GM12878 (cell line): ENCODE data around the gene PHACTR1. TPM values are rescaled to one million over a fixed set of nuclear protein-coding genes. Genes with fewer than 3 reads are reported as not detected.

ENCODE experiments used
- ATAC-seq: fragments of 200-7000 bp; cut with Tn5 transposase; 3 replicates; pipeline ENCODE4 v1.9.1; 2020; ENCODE audit warnings: mild to moderate bottlenecking, moderate library complexity
- BruUV-seq: library from RNA; stranded (reverse); fragments of 400-500 nt; replicated peaks from 2 replicates; lab custom pipeline; 2021; lab: Mats Ljungman, UMichigan
- CTCF ChIA-PET: fragments of 300-600 bp; sonication (Branson Sonifier 250); formaldehyde crosslinking; extraction: SDS; loops from one replicate; lab custom pipeline; 2021; ENCODE audit warnings: inconsistent platforms; lab: Yijun Ruan, JAX
- POLR2A ChIA-PET: fragments of 350-600 bp; formaldehyde crosslinking; extraction: SDS; loops from one replicate; lab custom pipeline; 2021; ENCODE audit warnings: inconsistent platforms; lab: Charles Lee
- RAD21 ChIA-PET: fragments of 300-600 bp; sonication (Branson Sonifier 250); formaldehyde crosslinking; loops from one replicate; lab custom pipeline; 2023; ENCODE audit warnings: antibody characterized with exemption; ENCODE audit not compliant: unreplicated experiment; lab: Charles Lee
- SMC1A ChIA-PET: fragments of 300-600 bp; sonication (Branson Sonifier 250); formaldehyde crosslinking; loops from one replicate; lab custom pipeline; 2023; ENCODE audit not compliant: unreplicated experiment, uncharacterized antibody; lab: Charles Lee
- DNase-seq: peaks from one replicate; pipeline ENCODE4 v3.0.0-alpha.2; 2011; ENCODE audit warnings: low read depth, low spot score
- FAIRE-seq: peaks from 3 replicates; lab custom pipeline; 2011; peaks lifted over from hg19 to GRCh38; lab: Jason Lieb, UNC
- H2AFZ ChIP-seq: 2 replicates; pipeline ENCODE4 v1.6.0; 2011; ENCODE audit warnings: low read depth, low read length, control low read depth; ENCODE audit not compliant: control insufficient read depth
- H3K27ac ChIP-seq: 2 replicates; pipeline ENCODE4 v1.5.1; 2011; ENCODE audit warnings: control low read depth; ENCODE audit not compliant: control insufficient read depth, insufficient read depth
- H3K27me3 ChIP-seq, 2 experiments: replicated peaks in 1 of 2; 2 replicates each; pipeline versions ENCODE4 v1.6.0 to v1.6.1; 2011; ENCODE audit warnings: low read length in 1 of 2; ENCODE audit not compliant: control insufficient read depth in 2 of 2, insufficient read depth in 2 of 2
- H3K36me3 ChIP-seq, 2 experiments: 2 replicates each; pipeline ENCODE4 v1.5.1; 2011; ENCODE audit warnings: low read length in 1 of 2; ENCODE audit not compliant: control insufficient read depth in 2 of 2, insufficient read depth in 2 of 2
- H3K4me1 ChIP-seq: 2 replicates; pipeline ENCODE4 v1.6.1; 2011; ENCODE audit warnings: mild to moderate bottlenecking, low read length, moderate library complexity, mixed read lengths; ENCODE audit not compliant: control insufficient read depth, insufficient read depth
- H3K4me2 ChIP-seq: 2 replicates; pipeline ENCODE4 v1.6.0; 2011; ENCODE audit warnings: control low read depth; ENCODE audit not compliant: control insufficient read depth, insufficient read depth
- H3K4me3 ChIP-seq: fragments of 200-600 bp; sonication (generic); 2 replicates; pipeline ENCODE4 v1.5.1; 2016
- H3K79me2 ChIP-seq: 2 replicates; pipeline ENCODE4 v1.6.0; 2011; ENCODE audit warnings: low read length; ENCODE audit not compliant: control insufficient read depth, insufficient read depth
- H3K9ac ChIP-seq: 2 replicates; pipeline ENCODE4 v1.8.0; 2011; ENCODE audit warnings: low read length, control low read depth, mixed read lengths; ENCODE audit not compliant: control insufficient read depth, insufficient read depth
- H3K9me3 ChIP-seq: replicated peaks from 3 replicates; pipeline ENCODE4 v1.5.1; 2011; ENCODE audit warnings: mild to moderate bottlenecking, low read length; ENCODE audit not compliant: control insufficient read depth, insufficient read depth
- H4K20me1 ChIP-seq: 2 replicates; pipeline ENCODE4 v1.6.0; 2011; ENCODE audit not compliant: control insufficient read depth, insufficient read depth
- BCL11A ChIP-seq: IDR thresholded peaks from 2 replicates; pipeline ENCODE4 v1.6.1; 2011; ENCODE audit warnings: low read depth, low read length
- GATAD2B ChIP-seq: fragments of 450-650 bp; conservative IDR thresholded peaks from 2 replicates; pipeline ENCODE4 v1.6.1; 2017; ENCODE audit warnings: low read depth, mild to moderate bottlenecking, moderate library complexity
- NFYB ChIP-seq: IDR thresholded peaks from 2 replicates; pipeline ENCODE4 v1.6.1; 2011; ENCODE audit warnings: low read depth, mild to moderate bottlenecking, low read length, improper control_type of control experiment, moderate library complexity; ENCODE audit not compliant: insufficient read depth
- PML ChIP-seq: IDR thresholded peaks from 2 replicates; pipeline ENCODE4 v1.6.1; 2012; ENCODE audit warnings: low read length, inconsistent platforms
- RAD21 ChIP-seq: IDR thresholded peaks from 2 replicates; pipeline ENCODE4 v1.6.1; 2011; ENCODE audit warnings: mild to moderate bottlenecking, low read depth, low read length, moderate library complexity; ENCODE audit not compliant: insufficient read depth
- RCOR1 ChIP-seq: conservative IDR thresholded peaks from 2 replicates; pipeline ENCODE4 v1.6.1; 2012; ENCODE audit warnings: low read depth, low read length, improper control_type of control experiment
- SMAD1 ChIP-seq: fragments of 450-650 bp; IDR thresholded peaks from 2 replicates; pipeline ENCODE4 v1.6.1; 2018; ENCODE audit warnings: mild to moderate bottlenecking, low read depth; ENCODE audit not compliant: partially characterized antibody
- SREBF2 ChIP-seq: IDR thresholded peaks from 2 replicates; pipeline ENCODE4 v1.6.1; 2012; ENCODE audit warnings: mild to moderate bottlenecking, low read length
- SUPT20H ChIP-seq: IDR thresholded peaks from 2 replicates; pipeline ENCODE4 v1.6.1; 2011; ENCODE audit warnings: low read depth, mild to moderate bottlenecking, low read length, moderate library complexity, borderline replicate concordance; ENCODE audit not compliant: control insufficient read depth
- ZBED1 ChIP-seq: IDR thresholded peaks from 2 replicates; pipeline ENCODE4 v1.6.1; 2016; ENCODE audit warnings: borderline replicate concordance
- ZNF274 ChIP-seq: IDR thresholded peaks from one replicate; pipeline ENCODE4 v1.8.0; 2011; ENCODE audit not compliant: insufficient read length, insufficient read depth
- ZZZ3 ChIP-seq: IDR thresholded peaks from 2 replicates; pipeline ENCODE4 v1.6.1; 2011; ENCODE audit warnings: low read depth; ENCODE audit not compliant: control insufficient read depth, insufficient read length
- WGBS: methylation state at CpG from one replicate; pipeline ENCODE4 v1.1.6; 2016; ENCODE audit warnings: low lambda C conversion rate; ENCODE audit not compliant: insufficient replicate concordance, insufficient coverage; ENCODE audit errors: missing lambda C conversion rate; 5-methylcytosine and 5-hydroxymethylcytosine counted together
- in situ Hi-C: fragments of 300-500 bp; cut with MboI; formaldehyde crosslinking; loops from 9 replicates; pipeline ENCODE4 v1.14.3; 2018; ENCODE audit warnings: mixed read lengths
- intact Hi-C: fragments of 100-400 bp; cut with micrococcal nuclease; formaldehyde crosslinking; loops from one replicate; pipeline ENCODE4 v1.14.2; 2022; ENCODE audit not compliant: unreplicated experiment
- polyA plus RNA-seq, 11 experiments: library from polyadenylated mRNA; depleted of rRNA in 4 of 11; unstranded in 6 of 11; stranded (reverse) in 5 of 11; fragments of >200 nt; fragmentation: Nextera tagmentation in 4 of 11; fragmentation: Illumina TruSeq in 1 of 11; extraction: Ambion mirVana in 4 of 11; extraction: Trizol in 1 of 11; gene quantifications; 1 replicate in 1 of 11; 2 replicates in 10 of 11; pipeline versions ENCODE4 v1.2.1 to v1.2.3, GENCODE V29; 2011 to 2016; ENCODE audit warnings: inconsistent platforms in 2 of 11, missing spikeins in 2 of 11, low read depth in 1 of 11
- total RNA-seq, 4 experiments: library from RNA; depleted of rRNA in 3 of 4; stranded (reverse); fragments of >200 nt in 3 of 4; fragmentation: Illumina TruSeq in 1 of 4; extraction: Trizol in 1 of 4; gene quantifications; 2 replicates each; pipeline versions ENCODE4 v1.2.1 to v1.2.3, GENCODE V29; 2013 to 2021

Gene PHACTR1
- total and polyA plus RNA-seq, 10 of the 15 experiments (the other 5 are each of a cell fraction or from before 2014, with no cell fraction given), result 34.2 to 94.6 (median 62.3) TPM

GRCh38 chr6:12802440-12802839 is 85.9 kb downstream of the PHACTR1 start:
- Histone ChIP-seq H3K4me3 (no peak overlapping the region), H3K4me1 (no peaks in the 10 kb centered on the region), H3K27ac (no peak overlapping the region), H3K9me3 (no peaks in the 10 kb centered on the region), H3K79me2 (no peaks in the 10 kb centered on the region), H3K36me3 (no peaks in the 10 kb centered on the region), H3K27me3 (no peaks in the 10 kb centered on the region; a peak in 1 of 4 replicates), H3K4me2 (no peak overlapping the region), H3K9ac (no peak overlapping the region), H2AFZ (no peak overlapping the region), H4K20me1 (no peaks in the 10 kb centered on the region; the same call in 1 of the 2 replicates)
- in situ Hi-C loops, result no loop called here
- CTCF ChIA-PET, result no interaction called here
- SMC1A ChIA-PET, result interaction anchor here (0.8 to 1.1 kb wide), 2 partner anchors 11 to 93 kb away, joined by 3 read pairs; no protein-coding TSS in a partner anchor
- no TSS peak for BruUV-seq
- no peak for TF ChIP-seq SMAD1
- TF ChIP-seq ZNF274, result no peak
- ATAC-seq, result no peak
- DNase-seq, result no peak
- RAD21 ChIA-PET, result no interaction called here
- 34% methylated on average over 4 of the region's 4 CpGs for WGBS
- intact Hi-C loops, result no loop called here
- POLR2A ChIA-PET, result no interaction called here
- FAIRE-seq, result no peak

- in situ Hi-C loops, result no loop called here
- TF ChIP-seq ZBED1 (no peak), BCL11A (no peak), RCOR1 (no peak), GATAD2B (no peak), SUPT20H (no peak), ZZZ3 (no peak), SREBF2 (no peak), SMAD1 (no peak), NFYB (no peak), RAD21 (no peak), PML (no peak)
- TF ChIP-seq, all 136 proteins: peak for 0
- no peaks in the 10 kb centered on the region; the same call in 1 of the 2 replicates for H4K20me1 ChIP-seq
- intact Hi-C loops, result no loop called here
- SMC1A ChIA-PET, result no interaction called here
- no peaks in the 10 kb centered on the region for H3K4me1 ChIP-seq
- H2AFZ ChIP-seq, result no peak overlapping the region
- CTCF ChIA-PET, result no interaction called here
- BruUV-seq, result no TSS peak
- no peaks in the 10 kb centered on the region for H3K36me3 ChIP-seq
- H3K27ac ChIP-seq, result no peak overlapping the region
- H3K9me3 ChIP-seq, result no peaks in the 10 kb centered on the region
- POLR2A ChIA-PET, result no interaction called here
- H3K27me3 ChIP-seq, result no peaks in the 10 kb centered on the region
- whole genome bisulfite sequencing, result 7% methylated on average over 3 of the region's 3 CpGs
- DNase-seq (no peak), ATAC-seq (no peak), FAIRE-seq (no peak)
- H3K79me2 ChIP-seq, result no peaks in the 10 kb centered on the region
- RAD21 ChIA-PET, result no interaction called here
- H3K9ac ChIP-seq, result no peak overlapping the region
- no peak overlapping the region for H3K4me3 ChIP-seq
- no peak overlapping the region for H3K4me2 ChIP-seq
These were observed 86.9 kb downstream of the PHACTR1 start for GRCh38 chr6:12803486-12803885.
